ENCODE measurements around the gene AGER. TPM values are rescaled to one million over a fixed set of nuclear protein-coding genes. Genes with fewer than 3 reads are reported as not detected.

Gene AGER
- total RNA-seq, result 10 to 100 TPM; 20.7 to 22.0 TPM

DNA sequence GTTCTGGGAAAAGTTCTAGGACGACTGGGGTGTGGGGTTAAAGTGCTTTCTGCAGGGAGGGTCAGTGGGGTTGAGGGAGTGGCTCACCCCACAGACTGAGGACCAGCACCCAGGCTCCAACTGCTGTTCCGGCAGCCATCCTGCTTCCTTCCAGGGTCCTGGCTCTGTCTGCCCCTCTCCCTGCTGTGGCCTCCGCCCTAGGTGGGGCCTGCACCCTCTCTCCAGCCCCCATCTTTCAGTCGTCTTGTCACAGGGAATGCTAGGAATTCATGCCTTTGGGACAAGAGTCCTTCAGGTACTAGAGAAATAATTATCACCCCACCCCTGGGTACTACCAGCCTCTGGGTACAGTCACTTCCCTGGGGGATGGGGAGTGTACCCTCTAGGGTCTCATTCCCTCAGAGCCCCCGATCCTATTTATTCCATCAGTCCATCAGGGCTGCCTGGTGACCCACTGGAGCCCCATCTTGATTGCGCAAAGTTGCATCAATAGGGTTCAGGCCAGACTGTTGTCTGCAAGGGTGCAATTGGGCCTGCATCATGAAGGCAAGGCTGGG lies at the start of gene AGER:
Gene AGER, minus strand, starts transcription at position 170 of the 557 bp plus-strand sequence. Its CDS starts 31 bp downstream, at position 139.
- ATAC-seq (no peak), DNase-seq (no peak)
- H3K9me3 Mint-ChIP-seq (ENCODE audit: low read depth), result no peaks in the 10 kb centered on the region
- H3K4me3 Mint-ChIP-seq, result no peak within 1 kb of the TSS
- no peaks in the 10 kb centered on the region for H3K27me3 Mint-ChIP-seq
- H3K36me3 Mint-ChIP-seq, result peaks cover 41% of the 10 kb centered on the region
- H3K4me1 Mint-ChIP-seq, result peaks cover 53% of the 10 kb centered on the region
- CTCF ChIA-PET, result interaction anchor here (1.2 kb wide), 1 partner anchor 11 kb away, joined by 4 read pairs; no protein-coding TSS in a partner anchor
- H3K27ac Mint-ChIP-seq, result no peak within 1 kb of the TSS

- Mint-ChIP-seq H3K27me3 (no peaks in the 10 kb centered on the region), H3K36me3 (no peaks in the 10 kb centered on the region), H3K4me1 (no peaks in the 10 kb centered on the region), H3K4me3 (no peak overlapping the region), H3K9me3 (ENCODE audit: low read depth) (no peaks in the 10 kb centered on the region), H3K27ac (no peak overlapping the region)
- DNase-seq, result no peak
- CTCF ChIA-PET, result no interaction called here
- ATAC-seq, result no peak
Measured at GRCh38 chr6:32226434-32226833, 42.4 kb upstream of the AGER start.

- no peak for ATAC-seq
- CTCF ChIA-PET, result interaction anchor here (1.2 kb wide), 1 partner anchor 9 kb away, joined by 4 read pairs; no protein-coding TSS in a partner anchor
- H3K27me3 Mint-ChIP-seq, result no peaks in the 10 kb centered on the region
- H3K4me3 Mint-ChIP-seq, result no peak overlapping the region
- H3K4me1 Mint-ChIP-seq, result no peaks in the 10 kb centered on the region
- DNase-seq, result no peak
- no peaks in the 10 kb centered on the region for H3K36me3 Mint-ChIP-seq
- H3K9me3 Mint-ChIP-seq (ENCODE audit: low read depth), result no peaks in the 10 kb centered on the region
- no peak overlapping the region for H3K27ac Mint-ChIP-seq
Measured at GRCh38 chr6:32224696-32225095, 40.6 kb upstream of the AGER start.

GRCh38 chr6:32223258-32224235 lies 39.5 kb upstream of the AGER start, which contains the start of gene NOTCH4:
TSS of gene NOTCH4 (minus strand) at chr6:32224067. CDS start at chr6:32223928, 139 bp downstream.
- H3K36me3 Mint-ChIP-seq, result no peaks in the 10 kb centered on the region
- no peaks in the 10 kb centered on the region for H3K9me3 Mint-ChIP-seq (ENCODE audit: low read depth)
- DNase-seq (no peak), ATAC-seq (no peak)
- no peak within 1 kb of the TSS for H3K4me3 Mint-ChIP-seq
- CTCF ChIA-PET, result no interaction called here
- H3K27ac Mint-ChIP-seq, result no peak within 1 kb of the TSS
- no peaks in the 10 kb centered on the region for H3K4me1 Mint-ChIP-seq
- H3K27me3 Mint-ChIP-seq, result no peaks in the 10 kb centered on the region

DNA sequence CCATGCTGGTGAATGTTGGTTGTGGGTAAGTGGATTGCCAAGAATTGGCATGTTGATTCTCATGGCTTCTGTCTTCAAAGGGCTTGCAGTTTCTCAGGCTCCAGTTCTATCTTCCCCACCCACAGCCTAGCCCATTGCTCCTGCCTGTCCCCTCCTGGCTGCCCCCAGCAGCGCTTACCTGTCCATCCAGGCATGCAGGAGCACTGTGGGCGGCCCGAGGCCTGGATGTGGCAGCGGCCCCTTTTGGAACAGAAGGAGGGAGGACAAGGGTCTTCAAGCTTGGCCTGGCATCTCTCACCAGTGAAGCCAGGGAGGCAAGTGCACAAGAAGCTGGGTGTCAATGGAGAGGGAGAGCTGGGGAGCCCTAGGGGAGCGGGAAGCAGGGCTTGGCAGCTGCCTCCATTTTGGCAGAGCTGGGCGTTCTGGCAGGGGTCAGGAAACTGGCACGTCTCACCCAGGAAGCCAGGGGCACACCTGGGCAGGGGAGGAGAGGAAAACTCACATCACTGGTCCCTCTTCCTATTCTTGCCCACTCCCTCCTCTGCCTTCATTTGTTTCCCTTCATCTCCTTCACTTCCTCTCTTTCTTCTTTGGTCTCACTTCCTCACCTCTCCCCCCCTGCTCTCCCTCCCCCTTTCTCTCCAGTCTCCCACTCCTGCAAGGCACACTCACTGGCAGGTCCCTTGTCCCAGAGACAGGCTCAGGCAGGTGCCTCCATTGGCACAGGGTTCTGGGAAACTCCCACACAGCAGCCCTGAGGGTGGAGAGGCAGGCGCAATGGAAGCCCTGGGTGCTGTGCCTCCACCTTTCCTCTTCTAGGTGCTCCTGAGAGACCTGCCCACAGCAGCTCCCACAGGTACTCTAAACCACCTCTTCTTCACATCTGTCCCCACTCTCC lies 38.5 kb upstream of the AGER start:
- ATAC-seq, result no peak
- Mint-ChIP-seq H3K36me3 (no peaks in the 10 kb centered on the region), H3K27me3 (no peaks in the 10 kb centered on the region), H3K27ac (no peak overlapping the region), H3K4me1 (no peaks in the 10 kb centered on the region), H3K4me3 (no peak overlapping the region), H3K9me3 (ENCODE audit: low read depth) (no peaks in the 10 kb centered on the region)
- CTCF ChIA-PET, result no interaction called here
- no peak for DNase-seq

GRCh38 chr6:32220021-32220420 lies 36.0 kb upstream of the AGER start:
- H3K4me3 Mint-ChIP-seq, result no peak overlapping the region
- no peak overlapping the region for H3K27ac Mint-ChIP-seq
- no peak for ATAC-seq
- DNase-seq, result no peak
- H3K27me3 Mint-ChIP-seq, result no peaks in the 10 kb centered on the region
- no peaks in the 10 kb centered on the region for H3K9me3 Mint-ChIP-seq (ENCODE audit: low read depth)
- no peaks in the 10 kb centered on the region for H3K36me3 Mint-ChIP-seq
- H3K4me1 Mint-ChIP-seq, result peaks cover 5% of the 10 kb centered on the region
- CTCF ChIA-PET, result no interaction called here

DNA sequence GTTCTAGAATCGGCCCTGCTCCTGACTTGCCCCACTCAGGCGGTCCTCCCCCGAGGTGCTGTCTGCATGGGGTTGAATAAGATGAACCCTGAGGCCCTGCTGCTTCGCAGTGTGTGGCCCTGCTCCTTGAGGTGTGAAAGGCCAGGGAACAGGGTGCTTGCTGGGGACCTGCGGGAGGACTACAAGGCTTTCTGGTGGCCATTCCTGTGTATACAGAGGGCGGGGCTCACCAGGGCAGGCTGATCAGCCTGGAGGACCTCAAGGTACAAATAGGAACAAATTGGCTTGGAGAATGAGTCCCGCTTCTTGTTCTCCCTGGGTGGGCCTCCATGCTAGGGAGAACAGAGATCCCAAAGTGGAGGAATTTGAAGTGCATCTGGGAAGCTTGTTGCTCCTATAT lies 34.1 kb upstream of the AGER start:
- no peak overlapping the region for H3K27ac Mint-ChIP-seq
- H3K4me1 Mint-ChIP-seq, result peaks cover 5% of the 10 kb centered on the region
- H3K36me3 Mint-ChIP-seq, result no peaks in the 10 kb centered on the region
- no peaks in the 10 kb centered on the region for H3K27me3 Mint-ChIP-seq
- H3K9me3 Mint-ChIP-seq (ENCODE audit: low read depth), result no peaks in the 10 kb centered on the region
- CTCF ChIA-PET, result no interaction called here
- no peak for DNase-seq
- no peak for ATAC-seq
- H3K4me3 Mint-ChIP-seq, result no peak overlapping the region

GRCh38 chr6:32216998-32217397 lies 32.9 kb upstream of the AGER start:
- ATAC-seq (no peak), DNase-seq (peak; percentile 31)
- Mint-ChIP-seq H3K4me3 (no peak overlapping the region), H3K27me3 (no peaks in the 10 kb centered on the region), H3K4me1 (peaks cover 5% of the 10 kb centered on the region), H3K36me3 (no peaks in the 10 kb centered on the region), H3K27ac (no peak overlapping the region), H3K9me3 (ENCODE audit: low read depth) (no peaks in the 10 kb centered on the region)
- CTCF ChIA-PET, result no interaction called here

GRCh38 chr6:32216285-32216684 lies 32.2 kb upstream of the AGER start:
- no peaks in the 10 kb centered on the region for H3K27me3 Mint-ChIP-seq
- H3K4me3 Mint-ChIP-seq, result no peak overlapping the region
- CTCF ChIA-PET, result no interaction called here
- H3K36me3 Mint-ChIP-seq, result no peaks in the 10 kb centered on the region
- DNase-seq, result no peak
- H3K9me3 Mint-ChIP-seq (ENCODE audit: low read depth), result no peaks in the 10 kb centered on the region
- ATAC-seq, result no peak
- peaks cover 5% of the 10 kb centered on the region for H3K4me1 Mint-ChIP-seq
- H3K27ac Mint-ChIP-seq, result no peak overlapping the region

GRCh38 chr6:32215617-32216016 lies 31.6 kb upstream of the AGER start:
- Mint-ChIP-seq H3K4me1 (peaks cover 5% of the 10 kb centered on the region), H3K27ac (no peak overlapping the region), H3K4me3 (no peak overlapping the region), H3K27me3 (no peaks in the 10 kb centered on the region), H3K9me3 (ENCODE audit: low read depth) (no peaks in the 10 kb centered on the region), H3K36me3 (no peaks in the 10 kb centered on the region)
- ATAC-seq (no peak), DNase-seq (no peak)
- CTCF ChIA-PET, result interaction anchor here (0.6 kb wide), 1 partner anchor 73 kb away, joined by 4 read pairs; no protein-coding TSS in a partner anchor

GRCh38 chr6:32214126-32214525 lies 30.1 kb upstream of the AGER start:
- DNase-seq (no peak), ATAC-seq (no peak)
- Mint-ChIP-seq H3K4me1 (peaks cover 5% of the 10 kb centered on the region), H3K36me3 (no peaks in the 10 kb centered on the region), H3K27ac (no peak overlapping the region), H3K9me3 (ENCODE audit: low read depth) (no peaks in the 10 kb centered on the region), H3K4me3 (no peak overlapping the region), H3K27me3 (no peaks in the 10 kb centered on the region)
- CTCF ChIA-PET, result no interaction called here

DNA sequence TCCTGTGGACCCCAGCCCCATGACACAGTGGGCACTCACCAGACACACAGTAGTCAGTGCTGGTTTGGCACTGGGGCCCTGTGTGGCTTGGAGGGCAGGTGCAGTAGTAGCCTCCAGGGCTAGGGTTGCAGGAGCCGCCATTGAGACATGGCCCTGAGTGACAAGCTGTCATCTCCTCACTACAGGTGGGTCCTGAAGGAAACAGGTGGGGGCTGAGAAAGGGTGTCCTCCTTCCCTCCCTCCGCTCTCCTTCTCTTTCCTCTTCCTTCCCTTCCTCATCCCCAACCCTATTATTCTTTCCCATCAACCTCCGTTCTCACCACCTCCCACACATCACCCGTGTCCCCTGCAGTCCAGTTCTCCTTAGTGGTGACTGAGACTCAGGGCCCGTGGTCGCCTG lies 29.6 kb upstream of the AGER start:
- DNase-seq (no peak), ATAC-seq (no peak)
- Mint-ChIP-seq H3K27me3 (no peaks in the 10 kb centered on the region), H3K4me3 (no peak overlapping the region), H3K36me3 (no peaks in the 10 kb centered on the region), H3K27ac (no peak overlapping the region), H3K9me3 (ENCODE audit: low read depth) (no peaks in the 10 kb centered on the region), H3K4me1 (peaks cover 5% of the 10 kb centered on the region)
- CTCF ChIA-PET, result no interaction called here

- H3K27me3 Mint-ChIP-seq, result no peaks in the 10 kb centered on the region
- ATAC-seq, result no peak
- CTCF ChIA-PET, result interaction anchor here (1.2 kb wide), 1 partner anchor 567 kb away, joined by 3 read pairs; no protein-coding TSS in a partner anchor
- H3K36me3 Mint-ChIP-seq, result no peaks in the 10 kb centered on the region
- H3K4me3 Mint-ChIP-seq, result no peak overlapping the region
- DNase-seq, result no peak
- peaks cover 5% of the 10 kb centered on the region for H3K4me1 Mint-ChIP-seq
- H3K27ac Mint-ChIP-seq, result no peak overlapping the region
- no peaks in the 10 kb centered on the region for H3K9me3 Mint-ChIP-seq (ENCODE audit: low read depth)
Measured at GRCh38 chr6:32212076-32212760, 28.2 kb upstream of the AGER start.
